ENCODE measurements around the gene RASA4B. TPM values are rescaled to one million over a fixed set of nuclear protein-coding genes. Genes with fewer than 3 reads are reported as not detected.
"Not testable (repeated sequence)": the region's sequence is repeated elsewhere in the genome, so short reads cannot be mapped to it uniquely, and the experiment has no call there.

The RASA4B gene
- total and polyA plus RNA-seq, 4 donors = 7.3 to 24.6 (median 10.5) TPM

GRCh38 chr7:102540604-102541003 lies 23.0 kb upstream of the RASA4B start:
- H3K36me3 ChIP-seq (ENCODE audit: control insufficient read depth in 4 of 4, insufficient read depth in 4 of 4, low read length in 4 of 4); H3K4me3 ChIP-seq; H3K27me3 ChIP-seq (ENCODE audit: control insufficient read depth in 3 of 3, insufficient read depth in 3 of 3, low read length in 2 of 3); H3K9me3 ChIP-seq (ENCODE audit: control insufficient read depth in 4 of 4, insufficient read depth in 3 of 4, low read length in 3 of 4); ATAC-seq (ENCODE audit: insufficient read depth, low FRiP score); H3K4me1 ChIP-seq (ENCODE audit: control insufficient read depth in 5 of 5, insufficient read depth in 5 of 5, low read length in 5 of 5); H3K27ac ChIP-seq (ENCODE audit: low read depth in 1 of 2, low read length in 1 of 2); H3K9ac ChIP-seq (ENCODE audit: insufficient read depth in 1 of 2, low read length in 2 of 2); DNase-seq: not testable (repeated sequence)
- 94% methylated on average over 4 of the region's 6 CpGs for WGBS, 2 donors

GRCh38 chr7:102535062-102535615 lies 17.6 kb upstream of the RASA4B start:
- H3K9ac ChIP-seq (ENCODE audit: insufficient read depth in 1 of 2, low read length in 2 of 2); H3K27ac ChIP-seq (ENCODE audit: low read depth in 1 of 2, low read length in 1 of 2); H3K4me1 ChIP-seq (ENCODE audit: control insufficient read depth in 5 of 5, insufficient read depth in 5 of 5, low read length in 5 of 5); ATAC-seq (ENCODE audit: insufficient read depth, low FRiP score); DNase-seq; H3K27me3 ChIP-seq (ENCODE audit: control insufficient read depth in 3 of 3, insufficient read depth in 3 of 3, low read length in 2 of 3); H3K9me3 ChIP-seq (ENCODE audit: control insufficient read depth in 4 of 4, insufficient read depth in 3 of 4, low read length in 3 of 4); H3K36me3 ChIP-seq (ENCODE audit: control insufficient read depth in 4 of 4, insufficient read depth in 4 of 4, low read length in 4 of 4); H3K4me3 ChIP-seq: not testable (repeated sequence)
- 35 to 74% methylated on average over 3 to 4 of the region's 8 CpGs for WGBS, 2 donors

- WGBS, 2 donors = 90 to 92% methylated on average over 1 to 2 of the region's 2 CpGs
- not testable (repeated sequence) for H3K4me1 ChIP-seq (ENCODE audit: control insufficient read depth in 5 of 5, insufficient read depth in 5 of 5, low read length in 5 of 5); ATAC-seq (ENCODE audit: insufficient read depth, low FRiP score); H3K9ac ChIP-seq (ENCODE audit: insufficient read depth in 1 of 2, low read length in 2 of 2); DNase-seq; H3K4me3 ChIP-seq; H3K27ac ChIP-seq (ENCODE audit: low read depth in 1 of 2, low read length in 1 of 2); H3K9me3 ChIP-seq (ENCODE audit: control insufficient read depth in 4 of 4, insufficient read depth in 3 of 4, low read length in 3 of 4); H3K27me3 ChIP-seq (ENCODE audit: control insufficient read depth in 3 of 3, insufficient read depth in 3 of 3, low read length in 2 of 3); H3K36me3 ChIP-seq (ENCODE audit: control insufficient read depth in 4 of 4, insufficient read depth in 4 of 4, low read length in 4 of 4)
Measured at GRCh38 chr7:102532127-102532526, 14.6 kb upstream of the RASA4B start.

- not testable (repeated sequence) for H3K27ac ChIP-seq (ENCODE audit: low read depth in 1 of 2, low read length in 1 of 2); H3K4me3 ChIP-seq; H3K27me3 ChIP-seq (ENCODE audit: control insufficient read depth in 3 of 3, insufficient read depth in 3 of 3, low read length in 2 of 3); DNase-seq; H3K9ac ChIP-seq (ENCODE audit: insufficient read depth in 1 of 2, low read length in 2 of 2); H3K9me3 ChIP-seq (ENCODE audit: control insufficient read depth in 4 of 4, insufficient read depth in 3 of 4, low read length in 3 of 4); ATAC-seq (ENCODE audit: insufficient read depth, low FRiP score); H3K36me3 ChIP-seq (ENCODE audit: control insufficient read depth in 4 of 4, insufficient read depth in 4 of 4, low read length in 4 of 4); H3K4me1 ChIP-seq (ENCODE audit: control insufficient read depth in 5 of 5, insufficient read depth in 5 of 5, low read length in 5 of 5)
- no CpG with 5 or more reads among the region's 7 CpGs for WGBS, 2 donors
Measured at GRCh38 chr7:102531583-102531982, 14.0 kb upstream of the RASA4B start.

- not testable (repeated sequence) for H3K9me3 ChIP-seq (ENCODE audit: control insufficient read depth in 4 of 4, insufficient read depth in 3 of 4, low read length in 3 of 4); H3K4me1 ChIP-seq (ENCODE audit: control insufficient read depth in 5 of 5, insufficient read depth in 5 of 5, low read length in 5 of 5); H3K27me3 ChIP-seq (ENCODE audit: control insufficient read depth in 3 of 3, insufficient read depth in 3 of 3, low read length in 2 of 3); H3K36me3 ChIP-seq (ENCODE audit: control insufficient read depth in 4 of 4, insufficient read depth in 4 of 4, low read length in 4 of 4); H3K27ac ChIP-seq (ENCODE audit: low read depth in 1 of 2, low read length in 1 of 2); DNase-seq; H3K9ac ChIP-seq (ENCODE audit: insufficient read depth in 1 of 2, low read length in 2 of 2); H3K4me3 ChIP-seq
- ATAC-seq (ENCODE audit: insufficient read depth, low FRiP score) = peak; percentile 21
- 94 to 100% methylated on average over 2 to 3 of the region's 13 CpGs for WGBS, 2 donors
Measured at GRCh38 chr7:102527822-102528793, 10.5 kb upstream of the RASA4B start.

- 78 to 79% methylated on average over 1 of the region's 8 CpGs for WGBS, 2 donors
- not testable (repeated sequence) for H3K9ac ChIP-seq (ENCODE audit: insufficient read depth in 1 of 2, low read length in 2 of 2); DNase-seq
Measured at GRCh38 chr7:102527182-102527581, 9.6 kb upstream of the RASA4B start.

GRCh38 chr7:102524803-102525202 lies 7.2 kb upstream of the RASA4B start:
- not testable (repeated sequence) for H3K27me3 ChIP-seq (ENCODE audit: control insufficient read depth in 3 of 3, insufficient read depth in 3 of 3, low read length in 2 of 3); ATAC-seq (ENCODE audit: insufficient read depth, low FRiP score); H3K9me3 ChIP-seq (ENCODE audit: control insufficient read depth in 4 of 4, insufficient read depth in 3 of 4, low read length in 3 of 4); H3K36me3 ChIP-seq (ENCODE audit: control insufficient read depth in 4 of 4, insufficient read depth in 4 of 4, low read length in 4 of 4); H3K4me3 ChIP-seq; H3K4me1 ChIP-seq (ENCODE audit: control insufficient read depth in 5 of 5, insufficient read depth in 5 of 5, low read length in 5 of 5); H3K9ac ChIP-seq (ENCODE audit: insufficient read depth in 1 of 2, low read length in 2 of 2); DNase-seq; H3K27ac ChIP-seq (ENCODE audit: low read depth in 1 of 2, low read length in 1 of 2)
- WGBS, 2 donors = 60 to 66% methylated on average over 1 of the region's 2 CpGs

More at GRCh38 chr7:102527182-102527581, 9.6 kb upstream of the RASA4B start:
- H3K4me3 ChIP-seq; H3K4me1 ChIP-seq (ENCODE audit: control insufficient read depth in 5 of 5, insufficient read depth in 5 of 5, low read length in 5 of 5); H3K36me3 ChIP-seq (ENCODE audit: control insufficient read depth in 4 of 4, insufficient read depth in 4 of 4, low read length in 4 of 4); ATAC-seq (ENCODE audit: insufficient read depth, low FRiP score); H3K9me3 ChIP-seq (ENCODE audit: control insufficient read depth in 4 of 4, insufficient read depth in 3 of 4, low read length in 3 of 4); H3K27me3 ChIP-seq (ENCODE audit: control insufficient read depth in 3 of 3, insufficient read depth in 3 of 3, low read length in 2 of 3); H3K27ac ChIP-seq (ENCODE audit: low read depth in 1 of 2, low read length in 1 of 2): not testable (repeated sequence)

GRCh38 chr7:102520797-102521196 lies 3.2 kb upstream of the RASA4B start:
- H3K36me3 ChIP-seq (ENCODE audit: control insufficient read depth in 4 of 4, insufficient read depth in 4 of 4, low read length in 4 of 4); DNase-seq; H3K27me3 ChIP-seq (ENCODE audit: control insufficient read depth in 3 of 3, insufficient read depth in 3 of 3, low read length in 2 of 3); H3K4me1 ChIP-seq (ENCODE audit: control insufficient read depth in 5 of 5, insufficient read depth in 5 of 5, low read length in 5 of 5); ATAC-seq (ENCODE audit: insufficient read depth, low FRiP score); H3K9ac ChIP-seq (ENCODE audit: insufficient read depth in 1 of 2, low read length in 2 of 2); H3K4me3 ChIP-seq; H3K27ac ChIP-seq (ENCODE audit: low read depth in 1 of 2, low read length in 1 of 2); H3K9me3 ChIP-seq (ENCODE audit: control insufficient read depth in 4 of 4, insufficient read depth in 3 of 4, low read length in 3 of 4): not testable (repeated sequence)
- 74 to 98% methylated on average over 4 of the region's 5 CpGs for WGBS, 2 donors

All from lung (tissue), 10 donors.